ENCODE results near the gene ZNF536.
"Not testable (repeated sequence)": the region's sequence is repeated elsewhere in the genome, so short reads cannot be mapped to it uniquely, and the experiment has no call there.

The ZNF536 gene

GRCh38 chr19:30393046-30393445 lies 20.9 kb downstream of the ZNF536 start:
- peaks cover 50% of the 10 kb centered on the region for H3K27me3 ChIP-seq (replicated peaks; ENCODE audit: insufficient read depth, low read length)
- no peak overlapping the region for H3K4me3 ChIP-seq (ENCODE audit: low read length)
- no peaks in the 10 kb centered on the region for H3K79me2 ChIP-seq (ENCODE audit: low read length)
- H3K27ac ChIP-seq (ENCODE audit: low read length), result no peak overlapping the region
- no peak for TF ChIP-seq EZH2phosphoT487 (IDR thresholded peaks at IDR 0.05; ENCODE audit: low read length)
- TF ChIP-seq EZH2 (optimal IDR thresholded peaks at IDR 0.05; ENCODE audit: low read depth, low read length), result no peak
- DNase-seq, result no peak
- H3K4me1 ChIP-seq (ENCODE audit: low read length), result no peaks in the 10 kb centered on the region
- no peaks in the 10 kb centered on the region for H3K9me3 ChIP-seq (replicated peaks; ENCODE audit: insufficient read depth, low read length)
- H3K36me3 ChIP-seq (replicated peaks; ENCODE audit: insufficient read depth, low read length), result no peaks in the 10 kb centered on the region
- no peak overlapping the region for H3K4me2 ChIP-seq (ENCODE audit: low read depth, low read length)
- H3K9me2 ChIP-seq (replicated peaks; ENCODE audit: insufficient read depth, low read length), result no peaks in the 10 kb centered on the region
- no peaks in the 10 kb centered on the region for H4K20me1 ChIP-seq (ENCODE audit: insufficient read depth, low read length)
- H2AFZ ChIP-seq (ENCODE audit: low read length), result no peak overlapping the region
- no peaks in the 10 kb centered on the region for H3F3A ChIP-seq (ENCODE audit: insufficient read depth, low read length)
- no peak overlapping the region for H3K9ac ChIP-seq (ENCODE audit: low read length)

GRCh38 chr19:30393729-30394480 lies 21.7 kb downstream of the ZNF536 start:
- no peak overlapping the region for H3K4me2 ChIP-seq (ENCODE audit: low read depth, low read length)
- no peak overlapping the region for H3K27ac ChIP-seq (ENCODE audit: low read length)
- H3K4me1 ChIP-seq (ENCODE audit: low read length), result no peaks in the 10 kb centered on the region
- H4K20me1 ChIP-seq (ENCODE audit: insufficient read depth, low read length), result no peaks in the 10 kb centered on the region
- H3K9me3 ChIP-seq (replicated peaks; ENCODE audit: insufficient read depth, low read length), result no peaks in the 10 kb centered on the region
- no peak overlapping the region for H3K4me3 ChIP-seq (ENCODE audit: low read length)
- H2AFZ ChIP-seq (ENCODE audit: low read length), result no peak overlapping the region
- no peaks in the 10 kb centered on the region for H3K9me2 ChIP-seq (replicated peaks; ENCODE audit: insufficient read depth, low read length)
- H3F3A ChIP-seq (ENCODE audit: insufficient read depth, low read length), result no peaks in the 10 kb centered on the region
- no peak for TF ChIP-seq EZH2phosphoT487 (IDR thresholded peaks at IDR 0.05; ENCODE audit: low read length)
- no peak for TF ChIP-seq CTCF (IDR thresholded peaks at IDR 0.05; ENCODE audit: low read length)
- TF ChIP-seq EZH2 (optimal IDR thresholded peaks at IDR 0.05; ENCODE audit: low read depth, low read length), result no peak
- no peaks in the 10 kb centered on the region for H3K79me2 ChIP-seq (ENCODE audit: low read length)
- peaks cover 43% of the 10 kb centered on the region for H3K27me3 ChIP-seq (replicated peaks; ENCODE audit: insufficient read depth, low read length)
- DNase-seq, result no peak
- H3K36me3 ChIP-seq (replicated peaks; ENCODE audit: insufficient read depth, low read length), result no peaks in the 10 kb centered on the region
- no peak overlapping the region for H3K9ac ChIP-seq (ENCODE audit: low read length)

GRCh38 chr19:30394481-30395151 lies 22.4 kb downstream of the ZNF536 start:
- Histone ChIP-seq H2AFZ (ENCODE audit: low read length) (no peak overlapping the region), H3K36me3 (replicated peaks; ENCODE audit: insufficient read depth, low read length) (no peaks in the 10 kb centered on the region), H3K9ac (ENCODE audit: low read length) (no peak overlapping the region), H3K27ac (ENCODE audit: low read length) (no peak overlapping the region), H3K9me3 (replicated peaks; ENCODE audit: insufficient read depth, low read length) (no peaks in the 10 kb centered on the region), H3K4me2 (ENCODE audit: low read depth, low read length) (no peak overlapping the region), H3K9me2 (replicated peaks; ENCODE audit: insufficient read depth, low read length) (no peaks in the 10 kb centered on the region), H3K4me3 (ENCODE audit: low read length) (no peak overlapping the region), H3K4me1 (ENCODE audit: low read length) (no peaks in the 10 kb centered on the region), H3F3A (ENCODE audit: insufficient read depth, low read length) (no peaks in the 10 kb centered on the region), H3K27me3 (replicated peaks; ENCODE audit: insufficient read depth, low read length) (peaks cover 43% of the 10 kb centered on the region), H3K79me2 (ENCODE audit: low read length) (no peaks in the 10 kb centered on the region), H4K20me1 (ENCODE audit: insufficient read depth, low read length) (no peaks in the 10 kb centered on the region)
- TF ChIP-seq EZH2 (optimal IDR thresholded peaks at IDR 0.05; ENCODE audit: low read depth, low read length), result no peak
- no peak for TF ChIP-seq EZH2phosphoT487 (IDR thresholded peaks at IDR 0.05; ENCODE audit: low read length)
- no peak for TF ChIP-seq CTCF (IDR thresholded peaks at IDR 0.05; ENCODE audit: low read length)
- no peak for DNase-seq

- Histone ChIP-seq H2AFZ (ENCODE audit: low read length) (no peak overlapping the region), H3K4me2 (ENCODE audit: low read depth, low read length) (no peak overlapping the region), H3K4me3 (ENCODE audit: low read length) (no peak overlapping the region), H3K9me3 (replicated peaks; ENCODE audit: insufficient read depth, low read length) (no peaks in the 10 kb centered on the region), H3K27ac (ENCODE audit: low read length) (no peak overlapping the region), H3K9ac (ENCODE audit: low read length) (no peak overlapping the region), H3K79me2 (ENCODE audit: low read length) (no peaks in the 10 kb centered on the region), H3K9me2 (replicated peaks; ENCODE audit: insufficient read depth, low read length) (no peaks in the 10 kb centered on the region), H3K27me3 (replicated peaks; ENCODE audit: insufficient read depth, low read length) (peaks cover 41% of the 10 kb centered on the region), H4K20me1 (ENCODE audit: insufficient read depth, low read length) (no peaks in the 10 kb centered on the region), H3F3A (ENCODE audit: insufficient read depth, low read length) (no peaks in the 10 kb centered on the region), H3K36me3 (replicated peaks; ENCODE audit: insufficient read depth, low read length) (no peaks in the 10 kb centered on the region), H3K4me1 (ENCODE audit: low read length) (no peaks in the 10 kb centered on the region)
- no peak for TF ChIP-seq CTCF (IDR thresholded peaks at IDR 0.05; ENCODE audit: low read length)
- TF ChIP-seq EZH2 (optimal IDR thresholded peaks at IDR 0.05; ENCODE audit: low read depth, low read length), result no peak
- TF ChIP-seq EZH2phosphoT487 (IDR thresholded peaks at IDR 0.05; ENCODE audit: low read length), result no peak
- no peak for DNase-seq
Observed at GRCh38 chr19:30395283-30395682, 23.1 kb downstream of the ZNF536 start.

- not testable (repeated sequence) for H3K9me2 ChIP-seq (replicated peaks; ENCODE audit: insufficient read depth, low read length); H3K9me3 ChIP-seq (replicated peaks; ENCODE audit: insufficient read depth, low read length); H3K79me2 ChIP-seq (ENCODE audit: low read length); H3K9ac ChIP-seq (ENCODE audit: low read length); H3K4me2 ChIP-seq (ENCODE audit: low read depth, low read length); H3F3A ChIP-seq (ENCODE audit: insufficient read depth, low read length); H3K4me1 ChIP-seq (ENCODE audit: low read length); H3K4me3 ChIP-seq (ENCODE audit: low read length); H3K27ac ChIP-seq (ENCODE audit: low read length); H2AFZ ChIP-seq (ENCODE audit: low read length); DNase-seq; H3K36me3 ChIP-seq (replicated peaks; ENCODE audit: insufficient read depth, low read length); H4K20me1 ChIP-seq (ENCODE audit: insufficient read depth, low read length)
- peaks cover 50% of the 10 kb centered on the region for H3K27me3 ChIP-seq (replicated peaks; ENCODE audit: insufficient read depth, low read length)
Observed at GRCh38 chr19:30398539-30398938, 26.4 kb downstream of the ZNF536 start.
